ENCODE results near the gene ACOT8. TPM values are rescaled to one million over a fixed set of nuclear protein-coding genes. Genes with fewer than 3 reads are reported as not detected.

ACOT8 gene
- polyA plus RNA-seq, 2 donors, result 24.8 to 26.6 TPM

DNA sequence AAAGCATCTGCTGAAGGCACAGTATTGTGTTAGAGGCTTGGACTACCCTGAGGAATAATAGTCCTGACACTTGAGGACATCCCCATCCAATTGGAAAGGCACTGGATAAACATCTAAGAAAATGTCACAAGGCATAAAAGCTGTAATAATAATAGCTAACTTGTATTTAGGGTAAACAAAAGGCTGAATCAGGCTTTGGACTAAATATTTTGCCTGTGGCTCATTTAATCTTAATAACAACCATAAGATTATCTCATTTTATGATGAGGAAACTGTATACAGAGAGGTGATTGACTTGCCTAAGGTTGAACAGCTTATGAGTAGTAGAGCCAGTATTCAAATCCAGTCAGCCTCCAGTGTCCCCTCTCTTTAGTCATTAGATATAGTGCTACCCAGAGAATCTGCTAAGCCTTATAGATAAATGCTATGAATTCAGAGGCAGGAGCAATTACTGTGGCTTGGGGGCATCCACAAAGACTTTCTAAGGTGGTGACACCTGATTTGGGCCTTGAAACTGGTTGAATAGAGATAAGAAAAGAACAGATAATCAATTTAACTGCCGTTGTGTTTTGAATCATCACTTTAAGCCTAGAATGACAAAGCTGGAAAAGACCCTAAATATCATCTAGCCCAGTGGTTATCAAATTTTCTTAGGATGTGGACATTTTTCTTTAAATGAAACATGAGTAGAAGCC is 16.4 kb upstream of the ACOT8 start:
- WGBS, 2 donors, result 68 to 75% methylated on average over 1 of the region's 1 CpG

DNA sequence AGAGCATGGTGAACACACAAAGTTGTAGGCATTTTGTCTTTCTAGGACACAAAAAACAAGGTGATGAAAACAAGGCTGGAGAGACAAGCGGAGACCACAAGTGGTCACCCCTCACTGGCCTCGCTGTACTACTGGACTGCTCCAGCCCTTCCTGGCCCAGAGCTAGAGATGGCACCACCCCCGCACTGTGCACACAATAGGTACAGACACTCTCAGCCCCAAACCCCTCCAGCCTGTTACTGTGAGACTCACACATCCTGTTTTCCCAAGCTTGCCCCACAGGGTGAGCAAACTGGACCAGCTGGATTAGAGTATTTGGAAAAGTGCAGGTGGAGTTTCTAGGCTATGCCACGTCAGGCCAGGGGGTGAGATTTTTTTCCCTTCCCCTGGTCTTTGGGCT is 15.4 kb upstream of the ACOT8 start:
- WGBS, 2 donors, result 81 to 85% methylated on average over 4 of the region's 4 CpGs
- peak overlapping the region in 1 of 2 donors; percentile 71 for H3K27ac ChIP-seq (ENCODE audit: low read depth in 2 of 2, low read length in 1 of 2)
- H3K4me1 ChIP-seq (ENCODE audit: control insufficient read depth in 2 of 2, insufficient read depth in 2 of 2, low read length in 1 of 2), result peaks cover 0 to 6% of the 10 kb centered on the region in 2 donors
- H3K36me3 ChIP-seq (ENCODE audit: control insufficient read depth in 2 of 2, insufficient read depth in 2 of 2, low read length in 1 of 2), result peaks cover 0 to 5% of the 10 kb centered on the region in 2 donors
- no peaks in the 10 kb centered on the region for H3K27me3 ChIP-seq (ENCODE audit: control insufficient read depth in 1 of 2, insufficient read depth in 2 of 2, low read length in 2 of 2)
- no peak overlapping the region for H3K4me3 ChIP-seq (ENCODE audit: low read depth in 1 of 2, low read length in 2 of 2)
- no peaks in the 10 kb centered on the region for H3K9me3 ChIP-seq (ENCODE audit: control insufficient read depth in 2 of 2, insufficient read depth in 1 of 2, low read depth in 1 of 2, low read length in 1 of 2)

More for the DNA sequence above, 16.4 kb upstream of the ACOT8 start:
- Histone ChIP-seq H3K9me3 (ENCODE audit: control insufficient read depth in 2 of 2, insufficient read depth in 1 of 2, low read depth in 1 of 2, low read length in 1 of 2) (no peaks in the 10 kb centered on the region), H3K27me3 (ENCODE audit: control insufficient read depth in 1 of 2, insufficient read depth in 2 of 2, low read length in 2 of 2) (no peaks in the 10 kb centered on the region), H3K4me3 (ENCODE audit: low read depth in 1 of 2, low read length in 2 of 2) (no peak overlapping the region), H3K36me3 (ENCODE audit: control insufficient read depth in 2 of 2, insufficient read depth in 2 of 2, low read length in 1 of 2) (peaks cover 0 to 10% of the 10 kb centered on the region in 2 donors), H3K27ac (ENCODE audit: low read depth in 2 of 2, low read length in 1 of 2) (peak overlapping the region in 1 of 2 donors; percentile 45), H3K4me1 (ENCODE audit: control insufficient read depth in 2 of 2, insufficient read depth in 2 of 2, low read length in 1 of 2) (peaks cover 0 to 6% of the 10 kb centered on the region in 2 donors)

DNA sequence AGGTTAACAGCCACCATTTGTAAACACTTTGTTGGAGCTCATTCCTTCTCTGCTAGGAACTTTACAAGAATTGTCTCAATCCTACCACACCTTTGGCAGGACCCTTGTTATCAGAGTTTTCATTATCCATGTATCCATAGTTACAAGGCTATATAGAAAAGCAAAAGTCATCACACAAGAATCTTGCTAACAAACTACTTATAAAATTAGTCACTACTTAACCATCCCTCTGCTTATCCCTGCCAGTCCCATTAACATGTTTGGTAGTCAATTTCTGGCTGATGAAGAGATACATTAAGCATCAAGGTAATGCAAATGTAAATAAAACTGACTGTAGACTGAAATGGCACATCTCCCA is 10.6 kb upstream of the ACOT8 start:
- Histone ChIP-seq H3K27ac (ENCODE audit: low read depth in 2 of 2, low read length in 1 of 2) (no peak overlapping the region), H3K4me3 (ENCODE audit: low read depth in 1 of 2, low read length in 2 of 2) (no peak overlapping the region), H3K27me3 (ENCODE audit: control insufficient read depth in 1 of 2, insufficient read depth in 2 of 2, low read length in 2 of 2) (no peaks in the 10 kb centered on the region), H3K9me3 (ENCODE audit: control insufficient read depth in 2 of 2, insufficient read depth in 1 of 2, low read depth in 1 of 2, low read length in 1 of 2) (no peaks in the 10 kb centered on the region), H3K36me3 (ENCODE audit: control insufficient read depth in 2 of 2, insufficient read depth in 2 of 2, low read length in 1 of 2) (peaks cover 0 to 2% of the 10 kb centered on the region in 2 donors), H3K4me1 (ENCODE audit: control insufficient read depth in 2 of 2, insufficient read depth in 2 of 2, low read length in 1 of 2) (peaks cover 0 to 5% of the 10 kb centered on the region in 2 donors)

DNA sequence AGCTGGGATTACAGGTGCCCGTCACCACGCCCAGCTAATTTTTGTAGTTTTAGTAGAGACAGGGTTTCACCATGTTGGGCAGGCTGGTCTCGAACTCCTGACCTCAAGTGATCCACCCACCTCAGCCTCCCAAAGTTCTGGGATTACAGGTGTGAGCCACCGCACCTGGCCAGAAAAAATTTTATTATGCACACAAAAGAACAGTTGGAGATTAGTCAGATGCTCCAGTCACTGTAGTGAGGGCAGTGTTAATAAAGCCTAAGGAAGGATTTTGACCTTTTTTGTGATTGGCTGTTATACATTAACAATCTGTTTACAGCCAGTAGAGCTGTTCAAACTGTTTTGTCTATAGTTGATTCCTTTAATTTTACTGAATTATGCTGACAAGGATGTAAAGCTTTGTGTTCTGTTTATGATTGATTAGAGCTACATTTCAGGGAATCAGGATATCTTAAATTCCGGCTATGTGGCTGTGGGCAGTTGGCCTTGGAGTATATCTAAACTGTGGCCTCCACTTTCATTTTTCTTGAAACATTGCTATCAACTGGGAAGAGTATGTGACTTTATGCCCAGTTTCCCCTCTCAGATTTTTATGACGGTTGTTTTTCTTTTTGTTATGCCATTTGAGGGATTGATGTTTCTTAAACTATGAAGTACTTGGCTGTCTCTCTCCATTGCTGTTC is 10.1 kb upstream of the ACOT8 start:
- H3K27ac ChIP-seq (ENCODE audit: low read depth in 2 of 2, low read length in 1 of 2), result no peak overlapping the region
- H3K36me3 ChIP-seq (ENCODE audit: control insufficient read depth in 2 of 2, insufficient read depth in 2 of 2, low read length in 1 of 2), result no peaks in the 10 kb centered on the region
- WGBS, 2 donors, result 76 to 87% methylated on average over 6 of the region's 6 CpGs
- no peaks in the 10 kb centered on the region for H3K27me3 ChIP-seq (ENCODE audit: control insufficient read depth in 1 of 2, insufficient read depth in 2 of 2, low read length in 2 of 2)
- H3K9me3 ChIP-seq (ENCODE audit: control insufficient read depth in 2 of 2, insufficient read depth in 1 of 2, low read depth in 1 of 2, low read length in 1 of 2), result no peaks in the 10 kb centered on the region
- H3K4me3 ChIP-seq (ENCODE audit: low read depth in 1 of 2, low read length in 2 of 2), result no peak overlapping the region
- no peaks in the 10 kb centered on the region for H3K4me1 ChIP-seq (ENCODE audit: control insufficient read depth in 2 of 2, insufficient read depth in 2 of 2, low read length in 1 of 2)

DNA sequence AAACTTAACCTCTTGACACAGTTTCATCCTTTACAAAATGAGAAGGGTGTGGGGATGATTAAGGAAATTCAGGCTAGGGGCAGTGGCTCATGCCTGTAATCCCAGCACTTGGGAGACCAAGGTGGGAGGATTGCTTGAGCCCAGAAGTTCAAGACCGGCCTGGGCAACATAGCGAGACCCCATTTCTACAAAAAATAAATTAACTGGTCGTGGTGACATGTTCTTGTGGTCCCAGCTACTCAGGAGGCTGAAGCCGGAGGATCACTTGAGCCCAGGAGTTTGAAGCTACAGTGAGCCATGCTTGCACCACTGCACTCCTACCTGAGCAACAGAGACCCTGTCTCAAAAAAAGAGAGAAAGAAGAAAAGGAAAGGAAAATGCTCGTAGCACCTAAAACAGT is 9.3 kb upstream of the ACOT8 start:
- Histone ChIP-seq H3K27me3 (ENCODE audit: control insufficient read depth in 1 of 2, insufficient read depth in 2 of 2, low read length in 2 of 2) (no peaks in the 10 kb centered on the region), H3K27ac (ENCODE audit: low read depth in 2 of 2, low read length in 1 of 2) (no peak overlapping the region)

DNA sequence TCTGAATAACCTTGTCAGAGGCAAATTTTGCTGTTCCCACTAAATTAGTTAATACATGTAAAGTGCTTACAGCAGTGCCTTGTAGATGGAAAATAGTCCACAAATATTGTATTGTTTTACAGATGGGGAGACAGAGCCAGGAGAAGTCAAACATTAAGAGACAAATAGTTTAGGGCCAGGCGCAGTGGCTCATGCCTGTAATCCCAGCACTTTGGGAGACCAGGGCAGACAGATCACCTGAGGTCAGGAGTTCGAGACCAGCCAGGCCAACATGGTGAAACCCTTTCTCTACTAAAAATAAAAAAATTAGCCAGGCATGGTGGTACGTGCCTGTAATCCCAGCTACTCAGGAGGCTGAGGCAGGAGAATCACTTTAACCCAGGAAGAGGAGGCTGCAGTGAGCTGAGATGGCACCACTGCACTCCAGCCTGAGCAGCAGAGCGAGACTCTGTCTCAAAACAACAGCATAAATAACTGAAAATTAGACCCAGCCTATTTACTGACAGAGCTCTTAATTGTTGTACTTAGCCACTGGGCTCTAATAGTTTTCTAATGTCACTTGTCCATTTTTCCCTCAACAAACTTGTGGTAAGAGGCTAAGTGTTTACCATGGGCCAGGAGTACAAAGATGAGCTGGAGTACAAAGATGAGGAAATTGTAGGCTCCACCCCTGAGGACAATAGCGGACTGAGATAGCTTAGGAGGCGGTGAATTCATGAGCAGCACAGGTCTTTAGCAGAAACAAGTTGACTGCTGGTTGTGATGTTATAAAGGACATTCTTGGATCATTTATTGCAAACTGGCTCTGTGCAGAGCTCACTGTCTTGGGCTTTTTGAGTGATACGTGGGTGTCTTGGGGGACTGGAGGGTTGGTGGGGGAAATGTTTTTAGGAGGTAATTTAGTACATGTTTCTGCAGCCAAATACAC is 6.6 kb upstream of the ACOT8 start:
- 89 to 91% methylated on average over 7 of the region's 7 CpGs for WGBS, 2 donors
- Histone ChIP-seq H3K9me3 (ENCODE audit: control insufficient read depth in 2 of 2, insufficient read depth in 1 of 2, low read depth in 1 of 2, low read length in 1 of 2) (no peaks in the 10 kb centered on the region), H3K36me3 (ENCODE audit: control insufficient read depth in 2 of 2, insufficient read depth in 2 of 2, low read length in 1 of 2) (no peaks in the 10 kb centered on the region), H3K4me1 (ENCODE audit: control insufficient read depth in 2 of 2, insufficient read depth in 2 of 2, low read length in 1 of 2) (no peaks in the 10 kb centered on the region), H3K27me3 (ENCODE audit: control insufficient read depth in 1 of 2, insufficient read depth in 2 of 2, low read length in 2 of 2) (no peaks in the 10 kb centered on the region), H3K4me3 (ENCODE audit: low read depth in 1 of 2, low read length in 2 of 2) (no peak overlapping the region), H3K27ac (ENCODE audit: low read depth in 2 of 2, low read length in 1 of 2) (no peak overlapping the region)

More for the DNA sequence above, 9.3 kb upstream of the ACOT8 start:
- no peaks in the 10 kb centered on the region for H3K9me3 ChIP-seq (ENCODE audit: control insufficient read depth in 2 of 2, insufficient read depth in 1 of 2, low read depth in 1 of 2, low read length in 1 of 2)
- H3K4me1 ChIP-seq (ENCODE audit: control insufficient read depth in 2 of 2, insufficient read depth in 2 of 2, low read length in 1 of 2), result no peaks in the 10 kb centered on the region
- H3K4me3 ChIP-seq (ENCODE audit: low read depth in 1 of 2, low read length in 2 of 2), result no peak overlapping the region
- H3K36me3 ChIP-seq (ENCODE audit: control insufficient read depth in 2 of 2, insufficient read depth in 2 of 2, low read length in 1 of 2), result no peaks in the 10 kb centered on the region
- 96 to 97% methylated on average over 5 of the region's 5 CpGs for WGBS, 2 donors

DNA sequence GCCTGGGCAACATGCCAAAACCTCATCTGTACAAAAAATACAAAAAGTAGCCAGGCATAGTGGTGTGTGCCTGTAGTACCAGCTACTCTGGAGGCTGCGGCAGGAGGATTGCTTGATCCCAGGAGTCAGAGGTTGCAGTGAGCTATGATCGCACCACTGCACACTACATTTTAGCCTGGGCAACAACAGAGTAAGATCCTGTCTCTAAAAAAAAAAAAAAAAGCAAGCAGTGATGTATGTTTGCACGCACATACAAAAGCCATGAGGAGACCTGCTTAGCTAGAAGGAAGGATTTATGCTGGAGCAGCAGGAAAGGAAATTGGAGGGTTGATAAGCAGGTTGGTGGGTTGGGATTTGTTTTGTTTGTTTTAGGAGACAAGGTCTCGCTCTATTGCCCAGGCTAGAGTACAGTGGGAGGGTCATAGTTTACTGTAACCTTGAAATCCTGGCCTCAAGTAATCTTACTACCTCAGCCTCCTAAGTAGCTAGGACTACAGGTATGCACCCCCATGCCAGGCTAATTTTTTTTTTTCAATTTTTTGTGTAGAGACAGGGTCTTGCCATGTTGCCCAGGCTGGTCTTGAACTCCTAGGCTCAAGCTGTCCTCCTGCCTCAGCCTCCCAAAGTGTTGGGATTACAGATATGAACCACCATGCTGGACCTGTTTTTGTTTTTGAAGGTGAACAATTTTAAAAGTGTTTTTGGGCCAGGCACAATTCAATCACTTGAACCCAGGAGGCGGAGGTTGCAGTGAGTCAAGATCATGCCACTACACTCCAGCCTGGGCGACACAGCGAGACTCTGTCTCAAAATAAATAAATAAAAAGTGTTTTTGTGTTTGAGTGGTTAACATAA is 4.3 kb upstream of the ACOT8 start:
- WGBS, 2 donors, result 84 to 93% methylated on average over 7 of the region's 7 CpGs
- Histone ChIP-seq H3K4me1 (ENCODE audit: control insufficient read depth in 2 of 2, insufficient read depth in 2 of 2, low read length in 1 of 2) (peaks cover 2 to 3% of the 10 kb centered on the region in 2 donors), H3K36me3 (ENCODE audit: control insufficient read depth in 2 of 2, insufficient read depth in 2 of 2, low read length in 1 of 2) (no peaks in the 10 kb centered on the region), H3K9me3 (ENCODE audit: control insufficient read depth in 2 of 2, insufficient read depth in 1 of 2, low read depth in 1 of 2, low read length in 1 of 2) (no peaks in the 10 kb centered on the region), H3K4me3 (ENCODE audit: low read depth in 1 of 2, low read length in 2 of 2) (no peak overlapping the region), H3K27ac (ENCODE audit: low read depth in 2 of 2, low read length in 1 of 2) (peak overlapping the region in 1 of 2 donors; percentile 70), H3K27me3 (ENCODE audit: control insufficient read depth in 1 of 2, insufficient read depth in 2 of 2, low read length in 2 of 2) (no peaks in the 10 kb centered on the region)

DNA sequence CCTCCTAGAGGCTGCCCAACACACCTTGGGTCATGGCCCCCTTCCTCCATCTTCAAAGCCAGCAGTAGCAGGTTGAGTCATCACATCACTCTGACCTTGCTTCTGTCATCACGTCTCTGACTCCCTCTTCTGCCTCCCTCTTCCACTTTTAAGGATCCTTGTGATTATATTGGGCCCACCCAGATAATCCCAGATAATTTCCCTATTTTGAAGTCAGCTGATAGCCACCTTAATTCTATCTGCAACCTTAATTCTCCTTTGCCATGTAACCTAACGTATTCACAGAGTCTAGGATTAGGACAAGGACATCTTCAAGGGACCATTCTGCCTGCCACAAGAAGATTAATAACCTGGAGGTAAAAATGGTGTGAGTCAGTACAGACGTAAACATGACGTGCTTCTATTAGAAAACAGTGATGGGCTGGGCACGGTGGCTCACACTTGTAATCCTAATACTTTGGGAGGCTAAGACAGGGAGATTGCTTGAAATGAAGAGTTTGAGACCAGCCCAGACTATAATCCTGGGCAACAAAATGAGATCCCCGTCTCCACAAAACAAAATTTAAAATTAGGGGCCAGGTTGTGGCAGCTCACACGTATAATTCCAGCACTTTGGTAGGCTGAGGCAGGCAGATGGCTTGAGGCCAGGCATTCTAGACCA is 3.5 kb upstream of the ACOT8 start:
- no peaks in the 10 kb centered on the region for H3K27me3 ChIP-seq (ENCODE audit: control insufficient read depth in 1 of 2, insufficient read depth in 2 of 2, low read length in 2 of 2)
- H3K36me3 ChIP-seq (ENCODE audit: control insufficient read depth in 2 of 2, insufficient read depth in 2 of 2, low read length in 1 of 2), result no peaks in the 10 kb centered on the region
- H3K27ac ChIP-seq (ENCODE audit: low read depth in 2 of 2, low read length in 1 of 2), result peak overlapping the region in 1 of 2 donors; percentile 70
- H3K9me3 ChIP-seq (ENCODE audit: control insufficient read depth in 2 of 2, insufficient read depth in 1 of 2, low read depth in 1 of 2, low read length in 1 of 2), result no peaks in the 10 kb centered on the region
- no peak overlapping the region for H3K4me3 ChIP-seq (ENCODE audit: low read depth in 1 of 2, low read length in 2 of 2)
- H3K4me1 ChIP-seq (ENCODE audit: control insufficient read depth in 2 of 2, insufficient read depth in 2 of 2, low read length in 1 of 2), result peaks cover 3 to 8% of the 10 kb centered on the region in 2 donors
- 58 to 60% methylated on average over 7 of the region's 7 CpGs for WGBS, 2 donors

All from esophagus (tissue), 2 donors.